Activated CD8-positive, alpha-beta memory T cell treated with anti-CD3 and anti-CD28 coated beads, Interleukin-2, amount 50 U/mL, for 1 hour (primary cell): Measurements from ENCODE around the gene KLHDC1.

Source experiments
- DNase-seq: peaks from one replicate; pipeline ENCODE4 v3.0.0-alpha.2; 2020; ENCODE audit errors: extremely low read depth

KLHDC1 gene

GRCh38 chr14:49786315-49786714 is 93.4 kb downstream of the KLHDC1 start:
- DNase-seq, result no peak

- DNase-seq, result no peak
Measured at GRCh38 chr14:49792618-49793017, 99.7 kb downstream of the KLHDC1 start.

- DNase-seq, result no peak
Measured at GRCh38 chr14:49796025-49796424, 103.1 kb downstream of the KLHDC1 start.
